Activated naive CD4-positive, alpha-beta T cell treated with anti-CD3 and anti-CD28 coated beads, Interleukin-2, amount 50 U/mL, for 72 hours (primary cell): ENCODE results near the gene PNCK. TPM values are rescaled to one million over a fixed set of nuclear protein-coding genes. Genes with fewer than 3 reads are reported as not detected.

Experiments used
- total RNA-seq, 2 donors: library from RNA; stranded (reverse); gene quantifications; one replicate each; pipeline ENCODE4 v1.2.3, GENCODE V29; 2022

PNCK gene
- total RNA-seq, 2 donors from 2014 or later = 1.0 to 2.9 TPM

Other genes starting within 250 kb of the PNCK start
- gene TREX2, start 227.8 kb downstream of the PNCK start, total RNA-seq = 1 to 10 TPM; 1.0 to 1.6 TPM
- 10 to 100 TPM; 35.4 to 65.5 TPM for gene HAUS7, start 203.2 kb downstream of the PNCK start, total RNA-seq
- gene BGN, start 178.8 kb downstream of the PNCK start, total RNA-seq = not detected
- not detected for gene ATP2B3, start 156.2 kb downstream of the PNCK start, total RNA-seq
- 10 to 100 TPM; 13.0 to 14.0 TPM for gene CCNQ, start 74.7 kb downstream of the PNCK start, total RNA-seq
- gene DUSP9, start 26.6 kb downstream of the PNCK start, total RNA-seq = under 1 TPM in 1 of 2 donors, not detected in 1; 0.91 TPM
- 1 to 10 TPM in 1 of 2 donors, under 1 TPM in 1; 0.16 to 2.2 TPM for gene SLC6A8, start 14.1 kb upstream of the PNCK start, total RNA-seq
- 10 to 100 TPM; 67.4 to 92.7 TPM for gene BCAP31, start 50.6 kb upstream of the PNCK start, total RNA-seq
- 1 to 10 TPM; 5.6 to 6.7 TPM for gene ABCD1, start 51.0 kb upstream of the PNCK start, total RNA-seq
- 1 to 10 TPM; 1.5 to 3.2 TPM for gene PLXNB3, start 90.4 kb upstream of the PNCK start, total RNA-seq
- not detected for gene SRPK3, start 107.2 kb upstream of the PNCK start, total RNA-seq
- gene IDH3G, start 120.6 kb upstream of the PNCK start, total RNA-seq = 10 to 100 TPM; 60.8 to 81.7 TPM
- 100 to 1,000 TPM; 142 to 156 TPM for gene SSR4, start 120.9 kb upstream of the PNCK start, total RNA-seq
- 1 to 10 TPM; 1.2 to 2.5 TPM for gene PDZD4, start 156.7 kb upstream of the PNCK start, total RNA-seq
- 1 to 10 TPM; 1.1 to 1.8 TPM for gene L1CAM, start 212.4 kb upstream of the PNCK start, total RNA-seq
- not detected for gene AVPR2, start 230.9 kb upstream of the PNCK start, total RNA-seq